Spleen (tissue), 7 donors: ENCODE measurements around the gene C10orf53.

ENCODE experiments used
- POLR2A ChIP-seq, 3 donors: fragments of 450-650 bp; IDR thresholded peaks; one replicate each; pipeline ENCODE4 v1.5.1; 2017; ENCODE audit warnings: antibody characterized with exemption in 3 of 3, mild to moderate bottlenecking in 1 of 3
- POLR2AphosphoS5 ChIP-seq, 3 donors: sonication (generic); formaldehyde crosslinking; IDR thresholded peaks; one replicate each; pipeline ENCODE4 v1.5.1; 2017; ENCODE audit warnings: antibody characterized with exemption in 3 of 3
- TF ChIP-seq, protein P1 (sequence below), 11 experiments: fragments of 200-600 bp in 7 of 11; fragments of 450-650 bp in 4 of 11; sonication (generic) in 4 of 11; IDR thresholded peaks in 8 of 11; conservative IDR thresholded peaks in 3 of 11; 1 replicate in 7 of 11; 2 replicates in 4 of 11; pipeline versions ENCODE4 v1.4.0 to v1.8.0; 2016 to 2021; ENCODE audit warnings: antibody characterized with exemption in 11 of 11, inconsistent platforms in 4 of 11, mild to moderate bottlenecking in 1 of 11
- donor health status: DM: no; HTN: no; CAD: no; lungs with moderate emphysema.
- donor health status: DM: no; HTN: no; CAD: no.
- donor health status: DM: no; HTN: no; CAD: no.

DNA sequence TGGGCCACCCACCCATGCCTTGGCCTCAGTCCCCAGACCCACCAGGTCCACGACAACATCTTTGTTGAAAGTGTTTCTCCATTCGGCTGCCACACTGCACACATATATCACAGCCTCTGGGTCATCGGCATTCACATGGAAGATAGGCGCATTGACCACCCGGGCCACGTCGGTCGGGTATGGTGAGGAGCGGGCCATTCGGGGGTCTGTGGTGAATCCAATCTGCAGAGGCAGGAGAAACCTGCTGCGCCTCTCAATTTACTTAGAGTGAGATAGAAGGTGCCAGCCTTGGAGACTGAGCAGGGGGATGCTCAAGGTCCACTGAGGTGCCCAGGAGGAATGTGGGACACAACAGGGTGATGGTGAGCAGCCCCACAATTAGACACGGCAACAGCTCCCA, 66.3 kb downstream of the C10orf53 start:
- TF ChIP-seq, protein P1, sequence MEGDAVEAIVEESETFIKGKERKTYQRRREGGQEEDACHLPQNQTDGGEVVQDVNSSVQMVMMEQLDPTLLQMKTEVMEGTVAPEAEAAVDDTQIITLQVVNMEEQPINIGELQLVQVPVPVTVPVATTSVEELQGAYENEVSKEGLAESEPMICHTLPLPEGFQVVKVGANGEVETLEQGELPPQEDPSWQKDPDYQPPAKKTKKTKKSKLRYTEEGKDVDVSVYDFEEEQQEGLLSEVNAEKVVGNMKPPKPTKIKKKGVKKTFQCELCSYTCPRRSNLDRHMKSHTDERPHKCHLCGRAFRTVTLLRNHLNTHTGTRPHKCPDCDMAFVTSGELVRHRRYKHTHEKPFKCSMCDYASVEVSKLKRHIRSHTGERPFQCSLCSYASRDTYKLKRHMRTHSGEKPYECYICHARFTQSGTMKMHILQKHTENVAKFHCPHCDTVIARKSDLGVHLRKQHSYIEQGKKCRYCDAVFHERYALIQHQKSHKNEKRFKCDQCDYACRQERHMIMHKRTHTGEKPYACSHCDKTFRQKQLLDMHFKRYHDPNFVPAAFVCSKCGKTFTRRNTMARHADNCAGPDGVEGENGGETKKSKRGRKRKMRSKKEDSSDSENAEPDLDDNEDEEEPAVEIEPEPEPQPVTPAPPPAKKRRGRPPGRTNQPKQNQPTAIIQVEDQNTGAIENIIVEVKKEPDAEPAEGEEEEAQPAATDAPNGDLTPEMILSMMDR (IDR thresholded peaks at IDR 0.05 in 8 of 11, conservative IDR thresholded peaks at IDR 0.05 in 3 of 11), result no peak
- TF ChIP-seq POLR2A (IDR thresholded peaks at IDR 0.05), result no peak
- no peak for TF ChIP-seq POLR2AphosphoS5 (IDR thresholded peaks at IDR 0.05)
